ENCODE measurements around the gene GLRX. TPM values are rescaled to one million over a fixed set of nuclear protein-coding genes. Genes with fewer than 3 reads are reported as not detected.

Gene GLRX
- total and polyA plus RNA-seq, 2 of the 13 experiments (the other 11 are each of a cell fraction or from before 2014, with no cell fraction given) = 63.8 to 499 TPM

GRCh38 chr5:95812074-95812471 lies 10.5 kb downstream of the GLRX start (continued):
- TF ChIP-seq NR0B2 (CRISPR knock-in tag; IDR thresholded peaks at IDR 0.05) (no peak), ARID4A (CRISPR knock-in tag; IDR thresholded peaks at IDR 0.05; ENCODE audit: borderline replicate concordance) (peak; percentile 60; the same call in 1 of the 2 replicates), ATF2 (CRISPR knock-in tag; IDR thresholded peaks at IDR 0.05) (0 out of 2 replicates have a peak, but pooled peaks have one; percentile 57), ISL2 (CRISPR knock-in tag; IDR thresholded peaks at IDR 0.05) (peak; percentile 63), YEATS4 (CRISPR knock-in tag; IDR thresholded peaks at IDR 0.05; ENCODE audit: borderline replicate concordance) (no peak), PCBP1 (IDR thresholded peaks at IDR 0.05; ENCODE audit: borderline replicate concordance, low read depth, low read length) (no peak), ZNF292 (CRISPR knock-in tag; IDR thresholded peaks at IDR 0.05; ENCODE audit: borderline replicate concordance, low read depth) (peak; percentile 67; the same call in 1 of the 2 replicates), SUZ12 (IDR thresholded peaks at IDR 0.05; ENCODE audit: low read depth, low read length) (no peak), ZNF326 (CRISPR knock-in tag; IDR thresholded peaks at IDR 0.05; ENCODE audit: borderline replicate concordance) (no peak), PPARG (CRISPR knock-in tag; conservative IDR thresholded peaks at IDR 0.05) (no peak), TBX2 (CRISPR knock-in tag; IDR thresholded peaks at IDR 0.05; ENCODE audit: borderline replicate concordance) (peak; percentile 61; the same call in 1 of the 2 replicates), POGK (CRISPR knock-in tag; conservative IDR thresholded peaks at IDR 0.05) (0 out of 2 replicates have a peak, but pooled peaks have one; percentile 54), MIER2 (CRISPR knock-in tag; IDR thresholded peaks at IDR 0.05) (no peak), CEBPB (IDR thresholded peaks at IDR 0.05; ENCODE audit: borderline replicate concordance, low read depth, low read length) (no peak), ZNF609 (CRISPR knock-in tag; IDR thresholded peaks at IDR 0.05; ENCODE audit: borderline replicate concordance) (peak; percentile 40; the same call in 1 of the 2 replicates), RXRB (CRISPR knock-in tag; IDR thresholded peaks at IDR 0.05; ENCODE audit: borderline replicate concordance) (peak; percentile 15; the same call in 1 of the 2 replicates)

Measured in HepG2 (cell line).